Osteocyte (in vitro differentiated cells): ENCODE data around the gene CMTM4. TPM values are rescaled to one million over a fixed set of nuclear protein-coding genes. Genes with fewer than 3 reads are reported as not detected.
A peak's percentile ranks its signal among the peaks of the same experiment; 100 is the strongest.

Experiments used
- DNase-seq: peaks from one replicate; pipeline ENCODE4 v3.0.0; 2021; ENCODE audit warnings: mixed read lengths; ENCODE audit not compliant: unreplicated experiment; ENCODE audit errors: extremely low spot score
- H3K27ac Mint-ChIP-seq: one replicate; pipeline ENCODE4 v1.8.0; 2021; ENCODE audit warnings: mild to moderate bottlenecking, mixed read lengths; ENCODE audit not compliant: unreplicated experiment
- H3K27me3 Mint-ChIP-seq: one replicate; pipeline ENCODE4 v1.8.0; 2021; ENCODE audit warnings: mixed read lengths; ENCODE audit not compliant: unreplicated experiment
- H3K36me3 Mint-ChIP-seq: one replicate; pipeline ENCODE4 v1.8.0; 2021; ENCODE audit warnings: mixed read lengths; ENCODE audit not compliant: unreplicated experiment
- H3K4me1 Mint-ChIP-seq: one replicate; pipeline ENCODE4 v1.8.0; 2021; ENCODE audit warnings: mixed read lengths; ENCODE audit not compliant: unreplicated experiment
- H3K4me3 Mint-ChIP-seq: one replicate; pipeline ENCODE4 v1.8.0; 2021; ENCODE audit warnings: mild to moderate bottlenecking, moderate library complexity, mixed read lengths; ENCODE audit not compliant: unreplicated experiment
- H3K9me3 Mint-ChIP-seq: one replicate; pipeline ENCODE4 v1.8.0; 2021; ENCODE audit warnings: mixed read lengths; ENCODE audit not compliant: unreplicated experiment
- total RNA-seq: library from RNA; stranded (reverse); gene quantifications from 2 replicates; pipeline ENCODE4 v1.2.1, GENCODE V29; 2021
- TF ChIP-seq, protein P1 (sequence below): fragments of 200-600 bp; sonication (generic); IDR thresholded peaks from 2 replicates; pipeline ENCODE4 v1.5.0; 2021; ENCODE audit warnings: antibody characterized with exemption, mild to moderate bottlenecking, moderate library complexity

CMTM4 gene
- total RNA-seq, 1 donor from 2014 or later: 24.4 TPM

DNA sequence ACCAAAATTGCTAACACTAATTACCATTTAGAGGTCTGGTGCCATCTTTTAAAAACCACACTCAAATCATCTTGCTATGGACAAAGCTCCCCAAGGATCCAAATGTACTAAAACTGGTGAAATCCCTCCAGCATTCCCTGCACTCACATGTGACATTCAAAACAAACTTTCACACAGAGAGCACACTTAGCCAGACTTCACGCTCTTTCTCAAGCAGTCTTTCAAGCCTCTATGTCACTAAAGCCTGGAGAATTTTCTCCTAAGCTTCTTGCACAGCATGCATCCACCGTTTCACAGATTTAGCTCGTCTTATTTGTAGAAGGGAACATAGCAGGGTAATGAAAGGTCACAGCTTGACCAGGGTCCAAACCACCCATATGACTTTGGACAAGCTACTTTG, 72.8 kb downstream of the CMTM4 start:
- Mint-ChIP-seq H3K27me3 (no peaks in the 10 kb centered on the region), H3K4me3 (no peak overlapping the region), H3K4me1 (peaks cover 23% of the 10 kb centered on the region), H3K27ac (no peak overlapping the region), H3K36me3 (peaks cover 8% of the 10 kb centered on the region), H3K9me3 (no peaks in the 10 kb centered on the region)
- no peak for DNase-seq
- TF ChIP-seq, protein P1, sequence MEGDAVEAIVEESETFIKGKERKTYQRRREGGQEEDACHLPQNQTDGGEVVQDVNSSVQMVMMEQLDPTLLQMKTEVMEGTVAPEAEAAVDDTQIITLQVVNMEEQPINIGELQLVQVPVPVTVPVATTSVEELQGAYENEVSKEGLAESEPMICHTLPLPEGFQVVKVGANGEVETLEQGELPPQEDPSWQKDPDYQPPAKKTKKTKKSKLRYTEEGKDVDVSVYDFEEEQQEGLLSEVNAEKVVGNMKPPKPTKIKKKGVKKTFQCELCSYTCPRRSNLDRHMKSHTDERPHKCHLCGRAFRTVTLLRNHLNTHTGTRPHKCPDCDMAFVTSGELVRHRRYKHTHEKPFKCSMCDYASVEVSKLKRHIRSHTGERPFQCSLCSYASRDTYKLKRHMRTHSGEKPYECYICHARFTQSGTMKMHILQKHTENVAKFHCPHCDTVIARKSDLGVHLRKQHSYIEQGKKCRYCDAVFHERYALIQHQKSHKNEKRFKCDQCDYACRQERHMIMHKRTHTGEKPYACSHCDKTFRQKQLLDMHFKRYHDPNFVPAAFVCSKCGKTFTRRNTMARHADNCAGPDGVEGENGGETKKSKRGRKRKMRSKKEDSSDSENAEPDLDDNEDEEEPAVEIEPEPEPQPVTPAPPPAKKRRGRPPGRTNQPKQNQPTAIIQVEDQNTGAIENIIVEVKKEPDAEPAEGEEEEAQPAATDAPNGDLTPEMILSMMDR: no peak

DNA sequence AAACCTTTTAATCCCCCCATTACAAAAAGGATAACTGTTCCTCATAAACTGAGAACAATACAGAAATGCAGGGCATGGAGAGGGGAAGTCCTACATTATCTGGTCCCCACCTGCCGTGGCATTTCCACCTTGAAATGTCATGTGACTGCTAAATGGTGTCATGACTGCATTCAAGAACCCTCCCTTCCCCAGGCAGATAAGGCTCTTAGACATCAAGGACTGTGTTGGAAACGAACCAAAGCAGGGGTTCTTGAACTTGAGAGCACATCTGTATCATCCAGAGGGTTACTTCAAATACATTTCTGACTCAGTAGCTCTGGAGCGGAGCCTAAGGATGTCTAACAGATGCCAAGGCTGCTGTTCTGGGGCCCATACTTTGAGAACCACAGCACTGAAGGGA, 73.7 kb downstream of the CMTM4 start:
- H3K27me3 Mint-ChIP-seq: no peaks in the 10 kb centered on the region
- peaks cover 32% of the 10 kb centered on the region for H3K4me1 Mint-ChIP-seq
- no peak overlapping the region for H3K27ac Mint-ChIP-seq
- TF ChIP-seq, protein P1: no peak
- no peak overlapping the region for H3K4me3 Mint-ChIP-seq
- peaks cover 8% of the 10 kb centered on the region for H3K36me3 Mint-ChIP-seq
- DNase-seq: no peak
- no peaks in the 10 kb centered on the region for H3K9me3 Mint-ChIP-seq

DNA sequence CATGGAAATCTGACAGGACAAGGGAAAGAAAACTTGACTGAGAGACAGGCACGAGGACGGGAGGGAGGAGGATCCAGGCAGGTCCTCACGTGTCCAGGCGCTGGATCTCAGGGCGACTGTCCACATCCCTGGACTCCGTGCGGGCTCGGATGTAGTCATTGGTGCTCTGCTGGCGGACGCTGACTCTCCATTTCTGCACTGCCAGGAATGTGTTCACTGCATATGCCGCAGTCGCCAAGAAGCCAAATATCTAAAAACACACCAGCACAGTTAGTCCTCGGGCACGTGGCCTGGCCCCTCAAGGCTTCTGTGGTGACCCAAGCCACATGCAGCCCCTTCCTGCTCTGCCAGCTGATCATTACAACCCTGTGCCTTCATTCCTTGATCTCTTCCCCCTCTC, 74.6 kb downstream of the CMTM4 start:
- TF ChIP-seq, protein P1: no peak
- Mint-ChIP-seq H3K36me3 (peaks cover 8% of the 10 kb centered on the region), H3K27me3 (no peaks in the 10 kb centered on the region), H3K27ac (no peak overlapping the region), H3K4me1 (peaks cover 41% of the 10 kb centered on the region), H3K4me3 (no peak overlapping the region), H3K9me3 (no peaks in the 10 kb centered on the region)
- DNase-seq: no peak

DNA sequence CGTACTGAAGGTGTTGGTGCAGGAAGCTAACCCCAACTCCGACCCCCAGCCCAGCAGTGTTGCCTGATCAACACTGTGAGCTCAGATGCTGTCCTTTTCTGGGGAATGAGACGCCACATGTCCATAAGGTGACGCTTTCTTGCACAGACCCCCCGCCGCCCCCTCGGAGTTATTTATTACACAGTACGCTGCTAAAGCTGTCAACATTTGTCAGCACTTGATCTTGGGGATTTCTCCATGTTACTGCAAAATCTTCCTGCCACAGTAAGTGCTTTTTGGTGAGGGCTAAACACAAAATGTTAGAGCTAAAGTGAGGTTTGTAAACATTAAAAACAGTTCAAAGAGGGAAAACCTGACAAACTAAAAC, 76.1 kb downstream of the CMTM4 start:
- no peaks in the 10 kb centered on the region for H3K27me3 Mint-ChIP-seq
- no peak overlapping the region for H3K4me3 Mint-ChIP-seq
- DNase-seq: no peak
- peaks cover 8% of the 10 kb centered on the region for H3K36me3 Mint-ChIP-seq
- H3K4me1 Mint-ChIP-seq: peaks cover 56% of the 10 kb centered on the region
- H3K9me3 Mint-ChIP-seq: no peaks in the 10 kb centered on the region
- H3K27ac Mint-ChIP-seq: no peak overlapping the region
- TF ChIP-seq, protein P1: no peak

DNA sequence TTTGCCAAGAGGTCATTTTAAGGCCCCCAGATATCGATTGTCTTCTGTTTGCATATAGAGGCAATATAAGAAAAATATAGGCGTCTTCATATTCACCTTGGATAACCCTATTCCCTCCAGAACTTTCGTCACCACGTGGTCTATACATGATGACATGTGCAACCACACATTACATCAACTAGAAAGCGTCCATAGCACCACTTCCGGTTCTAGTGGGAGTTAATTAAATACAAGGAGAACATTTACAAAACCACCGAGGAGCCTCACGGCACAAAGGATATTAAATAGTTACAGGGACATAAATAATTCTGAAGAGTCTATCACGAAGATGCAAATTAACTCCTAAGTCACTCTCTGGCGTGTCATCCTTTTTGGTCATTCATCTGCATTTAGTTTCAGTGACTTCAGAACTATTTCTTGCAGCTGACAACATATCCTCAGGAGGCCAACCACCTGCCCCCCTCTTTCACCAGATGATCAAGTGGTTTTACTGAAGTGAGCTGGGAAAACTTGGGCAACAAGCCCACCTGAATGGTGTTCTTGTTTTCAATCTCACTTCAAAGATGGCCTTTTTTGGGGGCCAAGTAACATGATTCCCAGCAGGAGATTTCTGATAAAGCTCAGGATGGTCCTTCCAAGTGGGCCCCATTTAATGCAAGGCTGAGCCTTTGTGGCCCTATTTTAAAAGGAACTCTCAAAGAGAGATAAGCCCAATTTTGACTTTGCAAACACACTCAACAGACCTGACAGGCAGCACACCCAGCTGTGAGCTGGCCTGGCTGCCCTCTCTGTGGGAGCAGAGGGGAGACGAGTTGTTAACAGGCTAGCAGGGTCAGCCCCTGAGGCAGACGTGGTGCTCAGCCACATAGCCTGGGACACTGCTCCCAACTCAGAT, 76.8 kb downstream of the CMTM4 start:
- H3K4me3 Mint-ChIP-seq: no peak overlapping the region
- H3K27ac Mint-ChIP-seq: peak overlapping the region; percentile 87
- H3K9me3 Mint-ChIP-seq: no peaks in the 10 kb centered on the region

More for the DNA sequence above, 76.8 kb downstream of the CMTM4 start:
- TF ChIP-seq, protein P1: no peak
- DNase-seq: no peak
- Mint-ChIP-seq H3K4me1 (peaks cover 61% of the 10 kb centered on the region), H3K27me3 (no peaks in the 10 kb centered on the region), H3K36me3 (peaks cover 8% of the 10 kb centered on the region)
